KBM-7 (cell line): ENCODE results near the gene ARF1.
"Not testable (repeated sequence)": the region's sequence is repeated elsewhere in the genome, so short reads cannot be mapped to it uniquely, and the experiment has no call there.

ENCODE experiments used
- DNase-seq: peaks from one replicate; pipeline ENCODE4 v3.0.0-alpha.2; 2015
- in situ Hi-C: fragments of 300-500 bp; cut with MboI; formaldehyde crosslinking; loops from 2 replicates; pipeline ENCODE4 v1.14.3; 2020; ENCODE audit warnings: low sequenced_read_pairs, low pct_unique_long_range_greater_than_20kb, mixed read lengths

The ARF1 gene

GRCh38 chr1:228109073-228109961 is 26.8 kb downstream of the ARF1 start, which contains the start of gene MRPL55:
Gene MRPL55, minus strand, starts transcription at chr1:228109299. Its CDS starts 1,039 bp downstream, at chr1:228108260.
- peak; percentile 95 for DNase-seq
- in situ Hi-C loops = no loop called here

DNA sequence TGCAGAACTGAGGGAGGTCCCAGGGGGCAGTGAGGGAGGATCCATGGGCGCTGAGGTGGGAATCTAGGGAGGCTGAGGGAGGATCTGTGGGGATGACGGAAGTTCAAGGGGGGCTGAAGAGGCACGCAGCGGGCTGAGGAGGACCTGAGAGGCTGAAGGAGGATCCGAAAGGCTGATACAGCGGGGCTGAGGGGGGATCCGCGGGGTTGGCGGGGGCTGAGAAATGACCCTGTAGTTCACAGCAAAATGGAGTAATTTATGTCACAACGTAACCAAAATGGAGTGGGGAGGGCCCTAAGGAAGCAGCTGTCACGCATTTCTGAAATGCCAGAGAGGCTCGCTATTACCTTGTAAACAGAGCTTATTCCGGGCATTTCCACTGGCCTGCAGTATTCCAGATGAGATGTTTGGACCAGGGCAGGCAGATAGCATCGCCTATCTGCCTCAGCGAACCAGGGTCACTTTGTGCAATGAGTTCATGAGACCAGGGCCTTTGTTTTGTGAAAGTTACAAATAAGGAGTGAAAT is 27.5 kb downstream of the ARF1 start:
- DNase-seq = no peak
- in situ Hi-C loops = no loop called here

DNA sequence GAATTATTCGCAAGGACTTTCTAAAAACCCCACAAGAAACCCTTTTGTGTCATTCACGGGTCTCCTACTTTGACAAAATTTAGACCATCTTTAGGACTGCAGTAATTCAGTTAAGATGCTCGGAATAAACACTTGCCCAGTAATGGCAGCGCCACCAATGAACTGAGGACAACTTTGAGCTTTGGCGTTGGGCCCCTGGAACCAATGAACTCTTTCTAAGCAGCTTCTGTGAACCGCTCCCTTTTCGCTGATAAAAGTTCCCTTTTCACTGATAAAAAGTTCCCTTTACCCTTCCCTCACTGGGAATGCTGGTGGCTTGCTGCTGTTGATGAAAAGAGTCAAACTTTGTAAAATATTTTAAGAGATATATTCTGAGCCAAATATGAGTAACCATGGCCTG is 28.0 kb downstream of the ARF1 start:
- DNase-seq = no peak
- in situ Hi-C loops = no loop called here

DNA sequence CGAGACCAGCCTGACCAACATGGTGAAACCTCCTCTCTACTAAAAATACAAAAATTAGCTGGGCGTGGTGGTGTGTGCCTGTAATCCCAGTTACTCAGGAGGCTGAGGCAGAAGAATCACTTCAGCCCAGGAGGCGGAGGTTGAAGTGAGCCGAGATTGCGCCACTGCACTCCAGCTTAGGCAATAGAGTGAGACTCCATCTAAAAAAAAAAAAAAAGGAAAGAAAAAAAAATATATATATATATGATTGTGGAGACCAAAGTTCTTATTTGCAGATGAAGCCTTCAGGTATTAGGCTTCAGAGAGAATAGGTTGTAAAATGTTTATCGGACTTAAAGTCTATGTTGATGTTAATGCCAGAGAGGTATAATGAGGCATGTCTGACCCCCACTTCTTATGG is 28.8 kb downstream of the ARF1 start:
- DNase-seq, in situ Hi-C loops: not testable (repeated sequence)

DNA sequence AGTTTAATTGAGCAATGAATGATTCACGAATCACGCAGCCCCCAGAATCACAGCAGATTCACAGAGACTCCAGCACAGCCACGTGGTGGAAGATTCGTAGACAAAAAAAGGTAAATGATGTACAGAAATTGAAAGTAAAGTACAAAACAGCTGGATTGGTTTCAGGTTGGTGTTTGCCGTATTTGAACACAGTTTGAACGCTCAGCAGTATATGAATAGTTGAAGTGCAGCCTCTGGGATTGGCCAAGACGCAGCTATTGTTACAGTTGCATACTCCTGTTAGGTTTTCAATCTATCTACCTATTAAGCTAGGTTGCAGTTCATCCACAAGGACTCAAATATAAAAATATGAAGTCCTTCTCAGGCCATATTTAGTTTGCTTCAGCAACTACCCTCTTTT is 29.7 kb downstream of the ARF1 start:
- in situ Hi-C loops = no loop called here
- no peak for DNase-seq

GRCh38 chr1:228112617-228113016 is 30.1 kb downstream of the ARF1 start:
- no peak for DNase-seq
- in situ Hi-C loops = no loop called here

DNA sequence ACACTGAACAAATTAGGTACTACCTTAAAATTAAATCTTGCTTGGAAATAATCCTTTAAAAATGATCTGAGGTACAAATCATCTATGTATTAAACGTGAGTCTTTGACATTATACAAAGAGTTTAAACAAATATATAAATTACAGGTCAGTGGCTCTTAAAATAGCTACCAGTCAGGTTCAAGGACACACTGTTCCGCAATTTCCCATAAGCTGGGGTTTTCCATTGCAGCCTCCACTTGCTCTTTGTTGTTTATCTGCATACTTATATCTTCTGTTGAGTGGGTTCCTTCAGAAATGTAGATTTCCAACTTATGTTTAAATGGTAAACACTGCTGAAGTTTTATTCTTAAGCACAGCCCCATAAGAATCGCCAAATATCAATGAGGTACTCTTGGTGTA is 32.3 kb downstream of the ARF1 start:
- in situ Hi-C loops = no loop called here
- no peak for DNase-seq

DNA sequence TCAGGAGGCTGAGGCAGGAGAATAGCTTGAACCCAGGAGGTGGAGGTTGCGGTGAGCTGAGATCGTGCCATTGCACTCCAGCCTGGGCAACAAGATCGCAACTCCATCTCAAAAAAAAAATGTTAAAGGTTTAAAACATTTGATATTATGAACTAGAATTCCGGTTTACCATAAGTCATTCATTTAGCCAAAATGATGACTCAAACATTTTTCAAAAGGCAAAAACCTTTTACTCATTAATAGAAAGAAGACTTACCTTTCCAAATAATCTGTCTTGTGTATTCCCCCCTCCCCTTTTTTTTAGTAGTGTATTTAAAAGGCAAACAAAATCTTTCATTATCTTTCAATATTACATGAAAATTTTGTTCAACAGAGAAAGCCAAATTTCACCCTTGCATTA is 34.8 kb downstream of the ARF1 start:
- no peak for DNase-seq
- in situ Hi-C loops = no loop called here

DNA sequence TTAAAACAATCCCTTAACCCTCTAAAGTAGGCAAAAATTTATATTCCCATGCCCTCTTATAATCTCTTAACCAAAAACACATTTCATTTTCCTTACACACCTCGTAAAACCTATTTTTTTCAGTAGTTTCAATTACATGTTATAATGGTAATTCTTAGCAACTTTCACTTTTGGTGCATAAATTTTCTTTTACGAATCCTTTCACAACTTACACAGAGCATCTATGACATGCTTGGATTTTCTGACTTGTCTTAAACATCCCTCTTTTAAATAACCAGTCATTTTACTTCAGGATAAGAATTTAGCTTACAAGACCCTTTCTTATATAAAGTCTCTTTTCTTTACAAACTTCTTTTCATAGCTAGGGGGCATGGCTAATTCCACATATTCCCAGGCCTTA is 35.5 kb downstream of the ARF1 start:
- DNase-seq = no peak

DNA sequence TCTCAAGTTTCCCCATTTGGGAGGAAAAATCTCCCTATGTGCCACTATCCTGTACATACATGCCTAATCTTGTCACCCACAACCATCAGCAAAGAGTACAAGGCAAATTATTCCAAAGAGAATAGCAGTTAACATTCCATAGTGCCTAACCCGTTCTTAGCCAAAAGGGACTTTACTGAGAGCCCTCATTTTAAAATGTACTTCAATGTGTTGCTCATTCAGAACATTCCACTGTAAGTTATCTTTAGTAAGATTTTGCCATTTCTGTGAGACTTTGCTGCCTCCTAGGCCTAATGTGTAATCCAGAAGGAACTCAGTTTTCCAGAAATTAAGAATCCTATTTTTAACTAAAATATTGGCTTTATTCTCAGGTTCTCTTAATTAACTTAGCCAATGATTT is 37.8 kb downstream of the ARF1 start:
- in situ Hi-C loops = no loop called here
- DNase-seq = no peak

More for the DNA sequence above, 35.5 kb downstream of the ARF1 start:
- in situ Hi-C loops = no loop called here

GRCh38 chr1:228120857-228121489 is 38.5 kb downstream of the ARF1 start:
- no peak for DNase-seq
- in situ Hi-C loops = no loop called here

DNA sequence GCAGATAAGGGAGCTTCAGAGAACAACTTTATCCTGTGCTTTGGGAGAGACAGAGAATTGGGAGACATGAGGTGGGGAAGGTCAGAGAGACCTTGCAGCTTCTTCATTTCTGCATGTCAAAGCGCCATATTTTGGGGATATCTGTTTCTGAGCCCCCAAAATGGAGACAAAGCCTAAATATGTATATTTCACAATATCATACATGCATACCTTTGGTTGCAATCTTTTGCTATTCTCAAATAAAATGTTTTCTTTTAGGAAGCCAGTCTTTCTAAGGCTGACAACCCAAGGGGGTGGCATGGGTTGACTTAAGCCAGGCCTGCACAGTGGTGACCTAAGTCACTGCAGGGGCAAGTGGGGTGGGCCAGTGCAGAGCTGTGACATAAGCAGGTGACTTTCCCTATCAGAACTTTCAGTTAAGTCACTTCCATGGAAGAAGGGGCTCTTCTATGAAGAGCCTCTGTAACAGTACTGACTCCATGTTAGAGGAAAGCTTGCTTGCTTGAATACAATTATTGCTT is 40.5 kb downstream of the ARF1 start:
- in situ Hi-C loops = no loop called here
- no peak for DNase-seq

GRCh38 chr1:228123505-228123904 is 41.0 kb downstream of the ARF1 start:
- DNase-seq = no peak
- in situ Hi-C loops = no loop called here

DNA sequence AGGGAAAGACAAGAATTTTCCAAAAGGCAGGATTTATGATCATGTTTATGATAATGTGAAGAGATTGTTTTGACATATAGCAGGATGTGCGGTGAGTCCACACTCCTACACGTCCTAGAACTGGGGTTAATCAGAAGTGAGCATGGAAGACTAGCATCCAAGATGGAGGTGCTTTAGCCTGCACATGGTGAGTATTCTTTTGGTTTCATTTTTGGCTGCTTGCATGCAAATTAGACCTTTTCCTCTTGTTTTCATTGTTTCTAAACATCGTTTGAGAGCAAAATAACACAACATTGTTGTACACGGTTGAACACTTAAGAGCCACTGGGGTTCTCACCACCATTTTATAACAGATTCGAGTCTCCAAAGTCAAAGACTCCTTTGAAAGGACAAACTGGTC is 42.7 kb downstream of the ARF1 start:
- DNase-seq = no peak
- in situ Hi-C loops = no loop called here

DNA sequence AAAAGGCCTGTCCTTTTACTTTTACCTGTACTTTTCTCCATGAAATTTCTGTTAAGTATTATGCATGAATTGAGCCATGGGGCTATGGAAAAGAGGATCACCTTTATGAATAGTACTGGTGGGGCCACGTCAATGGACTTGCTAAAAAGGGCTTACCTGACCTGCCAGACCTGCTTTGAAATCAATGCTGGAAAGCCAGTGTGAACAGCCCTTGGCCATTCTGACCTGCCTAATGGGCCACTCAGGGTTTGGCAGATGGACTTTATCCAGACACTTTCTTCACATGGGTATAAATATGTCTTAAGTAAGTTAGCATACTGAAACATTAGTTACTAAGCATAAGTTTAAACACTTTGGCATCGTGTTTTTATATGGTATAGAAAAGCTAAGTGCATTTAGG is 49.3 kb downstream of the ARF1 start:
- in situ Hi-C loops = no loop called here
- DNase-seq = no peak

GRCh38 chr1:228134591-228134990 is 52.1 kb downstream of the ARF1 start:
- DNase-seq = no peak
- in situ Hi-C loops = no loop called here

- in situ Hi-C loops = no loop called here
- no peak for DNase-seq
These were observed 54.4 kb downstream of the ARF1 start for GRCh38 chr1:228136901-228137300.

DNA sequence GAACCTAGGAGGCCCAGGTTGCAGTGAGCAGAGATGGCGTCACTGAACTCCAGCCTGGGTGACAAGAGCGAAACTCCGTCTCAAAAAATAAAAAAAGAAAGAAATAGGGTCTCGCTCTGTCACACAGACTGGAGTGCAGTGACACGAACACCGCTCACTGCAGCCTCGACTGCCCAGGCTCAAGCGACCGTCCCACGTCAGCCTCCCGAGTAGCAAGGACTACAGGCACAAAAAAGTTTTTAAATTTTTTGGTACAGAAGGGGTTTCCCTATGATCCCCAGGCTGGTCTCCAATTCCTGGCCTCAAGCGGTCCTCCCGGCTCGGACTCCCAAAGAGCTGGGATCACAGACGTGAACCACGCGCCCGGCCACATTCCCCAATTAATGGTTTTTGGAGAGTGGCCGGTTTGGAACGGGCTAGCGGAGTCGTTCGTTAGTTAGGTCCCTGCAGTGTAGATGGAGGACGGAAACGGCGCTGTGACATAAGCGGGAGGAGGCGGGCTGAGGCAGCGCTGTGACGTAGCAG is 57.0 kb downstream of the ARF1 start:
- in situ Hi-C loops = no loop called here
- DNase-seq = no peak

- in situ Hi-C loops = no loop called here
These were observed 57.6 kb downstream of the ARF1 start, which contains the start of gene GUK1 for GRCh38 chr1:228139931-228140723. Gene GUK1, plus strand, starts transcription at chr1:228140279. Its CDS starts 24 bp downstream, at chr1:228140303.

More at GRCh38 chr1:228139931-228140723, 57.6 kb downstream of the ARF1 start, which contains the start of gene GUK1:
- peak; percentile 100 for DNase-seq
